T-cell (primary cell): ENCODE measurements around the gene LMO7. TPM values are rescaled to one million over a fixed set of nuclear protein-coding genes. Genes with fewer than 3 reads are reported as not detected.

Experiments used
- ATAC-seq, 4 experiments: fragments of 200-7000 bp in 3 of 4; fragments of 150-1000 bp in 1 of 4; cut with Tn5 transposase; replicated peaks in 1 of 4; 1 replicate in 3 of 4; 2 replicates in 1 of 4; pipeline ENCODE4 v1.10.0; 2021; ENCODE audit warnings: moderate library complexity in 3 of 4, mild to moderate bottlenecking in 2 of 4, moderate number of reproducible peaks in 1 of 4
- CTCF ChIA-PET, 2 donors: fragments of 300-600 bp; sonication (Branson Sonifier 250); formaldehyde crosslinking; loops; one replicate each; lab custom pipeline; 2022; ENCODE audit warnings: antibody characterized with exemption in 2 of 2; lab: Charles Lee
- POLR2A ChIA-PET, 2 donors: fragments of 300-600 bp; sonication (Branson Sonifier 250); formaldehyde crosslinking; loops; one replicate each; lab custom pipeline; 2022; ENCODE audit warnings: antibody characterized with exemption in 2 of 2; lab: Charles Lee
- DNase-seq, 35 experiments: peaks; one replicate each; pipeline versions ENCODE4 v3.0.0 to v3.0.0-alpha.2; 2013 to 2023
- H3K27ac ChIP-seq: one replicate; pipeline ENCODE4 v1.5.1; 2013; ENCODE audit warnings: low read length
- H3K27me3 ChIP-seq, 2 experiments: replicated peaks in 1 of 2; 1 replicate in 1 of 2; 2 replicates in 1 of 2; pipeline versions ENCODE4 v1.6.1 to v1.7.0; 2013; ENCODE audit warnings: low read length in 1 of 2, mixed read lengths in 1 of 2; ENCODE audit not compliant: control insufficient read depth in 2 of 2, insufficient read depth in 2 of 2; ENCODE audit errors: extremely low read depth in 1 of 2
- H3K36me3 ChIP-seq, 2 donors: 1 replicate in 1 of 2; 2 replicates in 1 of 2; pipeline versions ENCODE4 v1.6.1 to v1.7.0; 2013; ENCODE audit warnings: low read length in 1 of 2; ENCODE audit not compliant: control insufficient read depth in 2 of 2, insufficient read depth in 1 of 2; ENCODE audit errors: extremely low read depth in 1 of 2
- H3K4me1 ChIP-seq, 2 experiments: 1 replicate in 1 of 2; 2 replicates in 1 of 2; pipeline versions ENCODE4 v1.6.1 to v1.7.0; 2013; ENCODE audit warnings: low read length in 2 of 2, mixed read lengths in 1 of 2; ENCODE audit not compliant: insufficient read depth in 2 of 2, control insufficient read depth in 1 of 2; ENCODE audit errors: extremely low read depth in 1 of 2
- H3K4me3 ChIP-seq, 2 donors: 1 replicate in 1 of 2; 2 replicates in 1 of 2; pipeline versions ENCODE4 v1.5.1 to v1.7.0; 2013; ENCODE audit warnings: mild to moderate bottlenecking in 2 of 2, low read length in 1 of 2, moderate library complexity in 1 of 2; ENCODE audit not compliant: control insufficient read depth in 1 of 2; ENCODE audit errors: extremely low read depth in 1 of 2
- H3K9me3 ChIP-seq: 2 replicates; pipeline ENCODE4 v1.7.0; 2013
- H3K27ac Mint-ChIP-seq, 2 donors: one replicate each; pipeline ENCODE4 v1.8.0; 2020 to 2021; ENCODE audit warnings: mild to moderate bottlenecking in 2 of 2, mixed read lengths in 2 of 2
- H3K27me3 Mint-ChIP-seq, 2 donors: one replicate each; pipeline ENCODE4 v1.8.0; 2021 to 2022; ENCODE audit warnings: mixed read lengths in 2 of 2
- H3K36me3 Mint-ChIP-seq: one replicate; pipeline ENCODE4 v1.8.0; 2021; ENCODE audit warnings: mixed read lengths
- H3K4me1 Mint-ChIP-seq, 3 donors: one replicate each; pipeline ENCODE4 v1.8.0; 2020 to 2022; ENCODE audit warnings: mixed read lengths in 3 of 3, mild to moderate bottlenecking in 1 of 3
- H3K4me3 Mint-ChIP-seq, 3 donors: one replicate each; pipeline ENCODE4 v1.8.0; 2020 to 2022; ENCODE audit warnings: mild to moderate bottlenecking in 3 of 3, mixed read lengths in 3 of 3, moderate library complexity in 3 of 3
- H3K9me3 Mint-ChIP-seq, 3 donors: one replicate each; pipeline ENCODE4 v1.8.0; 2020 to 2022; ENCODE audit warnings: mixed read lengths in 3 of 3
- WGBS: methylation state at CpG from one replicate; pipeline ENCODE4 v1.1.5; 2013; ENCODE audit warnings: missing lambda C conversion rate; ENCODE audit not compliant: insufficient coverage; 5-methylcytosine and 5-hydroxymethylcytosine counted together
- total RNA-seq, 35 experiments: library from RNA in 6 of 35; stranded (reverse) in 6 of 35; fragments of 120-200 nt in 1 of 35; gene quantifications; one replicate each; pipeline versions ENCODE4 v1.2.1 to v1.2.4 and lab custom pipeline; 2013 to 2026

The LMO7 gene
- total RNA-seq, 5 donors from 2014 or later (not counting 1 experiment from before 2014, with no cell fraction given), result 22.6 to 46.8 (median 34.0) TPM

- CTCF ChIA-PET, result interaction anchor here (1.0 to 1.2 kb wide), 2 partner anchors 18 to 25 kb away, joined by 3 read pairs; no protein-coding TSS in a partner anchor
- Histone ChIP-seq H3K4me1 (no peaks in the 10 kb centered on the region), H3K9me3 (no peaks in the 10 kb centered on the region), H3K27me3 (no peaks in the 10 kb centered on the region), H3K27ac (no peak overlapping the region), H3K4me3 (no peak overlapping the region), H3K36me3 (no peaks in the 10 kb centered on the region)
- POLR2A ChIA-PET, result no interaction called here
- Mint-ChIP-seq H3K4me3 (no peak overlapping the region), H3K36me3 (peaks cover 17% of the 10 kb centered on the region), H3K27me3 (no peaks in the 10 kb centered on the region), H3K27ac (no peak overlapping the region), H3K9me3 (no peaks in the 10 kb centered on the region), H3K4me1 (peaks cover 0 to 2% (median 0%) of the 10 kb centered on the region in 3 donors)
- ATAC-seq (no peak), DNase-seq (no peak)
- no CpG with 5 or more reads among the region's 2 CpGs for WGBS
Observed at GRCh38 chr13:75713852-75714251, 77.7 kb downstream of the LMO7 start.

DNA sequence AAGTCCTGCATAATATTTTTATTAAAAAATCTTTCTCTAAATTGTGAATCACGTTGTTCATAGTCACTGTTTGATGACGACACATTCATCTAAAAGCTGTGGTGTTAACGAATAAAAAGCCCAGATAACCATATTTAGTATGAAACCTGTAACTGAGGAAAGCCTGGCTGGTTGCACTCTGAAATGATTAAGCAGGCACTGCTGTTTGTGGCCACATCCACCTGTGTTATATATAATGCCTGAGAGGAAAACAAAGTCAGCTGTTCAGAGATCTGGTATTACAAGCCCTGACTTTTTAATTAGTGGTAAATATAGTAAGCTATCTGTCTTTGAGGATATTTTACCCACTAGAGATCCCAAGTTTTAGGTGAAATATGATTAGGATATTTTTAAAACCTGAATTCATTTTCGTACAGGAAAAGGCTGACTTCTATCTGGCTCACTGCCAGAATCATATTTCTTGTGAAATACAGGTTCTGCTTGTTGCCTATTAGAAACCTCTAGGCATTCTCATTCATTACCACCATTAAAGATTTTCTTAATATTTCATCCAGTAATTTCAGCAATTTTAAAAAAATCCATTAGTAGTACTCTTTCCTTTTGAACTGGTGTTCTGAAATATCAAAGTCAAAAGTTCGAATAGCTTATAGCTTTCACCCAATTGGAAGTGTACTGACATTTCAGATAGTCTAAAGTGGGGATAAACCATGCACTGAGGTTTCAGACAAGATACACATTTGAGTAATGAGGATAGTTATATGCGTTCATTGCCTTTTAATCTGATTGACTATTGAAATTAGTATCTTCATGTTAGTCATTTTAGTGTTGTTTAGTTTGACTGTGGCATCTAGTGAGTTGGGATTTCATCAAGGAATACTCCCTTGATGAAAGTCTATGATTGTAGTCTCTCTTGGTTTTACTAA lies 79.7 kb downstream of the LMO7 start:
- H3K36me3 ChIP-seq, result no peaks in the 10 kb centered on the region
- Mint-ChIP-seq H3K36me3 (peaks cover 28% of the 10 kb centered on the region), H3K4me1 (peaks cover 0 to 2% (median 0%) of the 10 kb centered on the region in 3 donors), H3K27ac (no peak overlapping the region), H3K9me3 (no peaks in the 10 kb centered on the region), H3K4me3 (no peak overlapping the region), H3K27me3 (no peaks in the 10 kb centered on the region)
- no peaks in the 10 kb centered on the region for H3K9me3 ChIP-seq
- H3K4me1 ChIP-seq, result no peaks in the 10 kb centered on the region
- no peak overlapping the region for H3K27ac ChIP-seq
- H3K4me3 ChIP-seq, result no peak overlapping the region
- 58% methylated on average over 2 of the region's 6 CpGs for WGBS
- CTCF ChIA-PET, result interaction anchor here (0.9 to 1.4 kb wide), 2 partner anchors 20 to 756 kb away, joined by 4 read pairs; no protein-coding TSS in a partner anchor
- ATAC-seq (no peak), DNase-seq (no peak)
- H3K27me3 ChIP-seq, result no peaks in the 10 kb centered on the region
- POLR2A ChIA-PET, result interaction anchor here (0.6 to 0.9 kb wide), 2 partner anchors 12 to 108 kb away, joined by 3 to 7 read pairs; no protein-coding TSS in a partner anchor

- Histone ChIP-seq H3K9me3 (no peaks in the 10 kb centered on the region), H3K27me3 (no peaks in the 10 kb centered on the region), H3K4me1 (no peaks in the 10 kb centered on the region), H3K4me3 (no peak overlapping the region), H3K27ac (no peak overlapping the region), H3K36me3 (no peaks in the 10 kb centered on the region)
- ChIA-PET POLR2A (no interaction called here), CTCF (interaction anchor here in 1 of 2 donors (0.6 kb wide), 1 partner anchor 1559 kb away, joined by 13 read pairs; no protein-coding TSS in a partner anchor)
- Mint-ChIP-seq H3K4me3 (no peak overlapping the region), H3K27ac (no peak overlapping the region), H3K36me3 (peaks cover 22% of the 10 kb centered on the region), H3K4me1 (peaks cover 0 to 2% (median 0%) of the 10 kb centered on the region in 3 donors), H3K9me3 (no peaks in the 10 kb centered on the region), H3K27me3 (no peaks in the 10 kb centered on the region)
- ATAC-seq (no peak), DNase-seq (no peak)
- WGBS, result no CpG with 5 or more reads among the region's 2 CpGs
Observed at GRCh38 chr13:75717525-75717924, 81.4 kb downstream of the LMO7 start.

DNA sequence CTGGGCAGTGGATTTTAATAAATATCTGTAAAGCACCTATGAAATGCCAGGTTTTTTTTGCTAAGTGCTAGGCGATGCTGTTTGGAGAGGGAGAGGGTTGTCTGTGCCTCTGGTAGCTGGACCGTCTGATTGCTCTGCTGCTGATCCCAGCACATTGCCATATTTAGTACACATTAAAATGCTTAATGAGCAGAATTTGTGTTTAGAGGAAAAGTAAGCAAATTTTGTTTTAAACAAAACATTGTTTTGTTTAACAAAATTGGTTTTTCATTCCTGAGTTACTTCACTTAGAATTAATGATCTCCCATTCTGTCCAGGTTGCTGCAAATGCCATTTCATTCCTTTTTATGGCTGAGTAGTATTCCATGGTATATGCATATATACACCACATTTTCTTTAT lies 85.2 kb downstream of the LMO7 start:
- H3K27me3 ChIP-seq, result no peaks in the 10 kb centered on the region
- H3K36me3 ChIP-seq, result no peaks in the 10 kb centered on the region
- H3K27ac ChIP-seq, result no peak overlapping the region
- no CpG with 5 or more reads among the region's 2 CpGs for WGBS
- no peaks in the 10 kb centered on the region for H3K9me3 Mint-ChIP-seq
- peaks cover 18% of the 10 kb centered on the region for H3K36me3 Mint-ChIP-seq
- H3K27me3 Mint-ChIP-seq, result no peaks in the 10 kb centered on the region
- no peak overlapping the region for H3K27ac Mint-ChIP-seq
- H3K4me1 Mint-ChIP-seq, result no peaks in the 10 kb centered on the region
- no peak overlapping the region for H3K4me3 Mint-ChIP-seq
- ChIA-PET POLR2A (no interaction called here), CTCF (no interaction called here)
- DNase-seq, result no peak
- no peaks in the 10 kb centered on the region for H3K4me1 ChIP-seq
- H3K4me3 ChIP-seq, result no peak overlapping the region
- H3K9me3 ChIP-seq, result no peaks in the 10 kb centered on the region
- ATAC-seq, result no peak

DNA sequence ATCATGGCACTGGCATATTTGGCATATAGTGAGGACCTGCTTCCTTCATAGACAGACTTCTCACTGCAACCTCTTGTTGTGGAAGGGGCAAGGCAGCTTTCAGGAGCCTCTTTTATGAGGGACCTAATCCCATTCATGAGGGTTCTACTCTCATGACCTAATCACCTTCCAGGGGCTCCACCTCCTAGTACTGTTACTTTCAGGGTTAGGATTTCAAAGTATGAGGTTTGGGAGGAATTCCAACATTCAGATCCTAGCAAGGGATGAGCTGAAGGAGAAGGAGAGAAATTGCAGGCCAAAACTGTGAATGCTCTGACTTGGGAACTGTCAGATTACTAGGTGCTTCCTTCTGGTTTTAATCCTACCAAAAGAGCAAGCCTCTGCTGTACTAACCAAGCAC lies 87.8 kb downstream of the LMO7 start:
- Mint-ChIP-seq H3K4me1 (peaks cover 0 to 4% (median 0%) of the 10 kb centered on the region in 3 donors), H3K4me3 (no peak overlapping the region), H3K9me3 (no peaks in the 10 kb centered on the region), H3K27me3 (no peaks in the 10 kb centered on the region), H3K36me3 (peaks cover 18% of the 10 kb centered on the region), H3K27ac (no peak overlapping the region)
- ChIA-PET CTCF (interaction anchor here in 1 of 2 donors (0.8 kb wide), 1 partner anchor 37 kb away, joined by 3 read pairs; no protein-coding TSS in a partner anchor), POLR2A (interaction anchor here in 1 of 2 donors (0.7 kb wide), 1 partner anchor 52 kb away, joined by 4 read pairs; no protein-coding TSS in a partner anchor)
- Histone ChIP-seq H3K27me3 (no peaks in the 10 kb centered on the region), H3K4me1 (no peaks in the 10 kb centered on the region), H3K4me3 (no peak overlapping the region), H3K9me3 (no peaks in the 10 kb centered on the region), H3K27ac (no peak overlapping the region), H3K36me3 (no peaks in the 10 kb centered on the region)
- no peak for DNase-seq
- no peak for ATAC-seq

GRCh38 chr13:75724752-75725517 lies 88.8 kb downstream of the LMO7 start:
- no peaks in the 10 kb centered on the region for H3K9me3 ChIP-seq
- no peak overlapping the region for H3K4me3 ChIP-seq
- H3K36me3 ChIP-seq, result no peaks in the 10 kb centered on the region
- Mint-ChIP-seq H3K9me3 (no peaks in the 10 kb centered on the region), H3K27me3 (no peaks in the 10 kb centered on the region), H3K36me3 (peaks cover 9% of the 10 kb centered on the region), H3K4me3 (no peak overlapping the region), H3K4me1 (peaks cover 0 to 4% (median 0%) of the 10 kb centered on the region in 3 donors), H3K27ac (no peak overlapping the region)
- no peak for DNase-seq
- no peak for ATAC-seq
- CTCF ChIA-PET, result interaction anchor here in 1 of 2 donors (0.9 kb wide), 1 partner anchor 27 kb away, joined by 3 read pairs; no protein-coding TSS in a partner anchor
- no peaks in the 10 kb centered on the region for H3K27me3 ChIP-seq
- H3K27ac ChIP-seq, result no peak overlapping the region
- POLR2A ChIA-PET, result interaction anchor here in 1 of 2 donors (0.7 kb wide), 1 partner anchor 42 kb away, joined by 3 read pairs; no protein-coding TSS in a partner anchor
- 60% methylated on average over 2 of the region's 3 CpGs for WGBS
- H3K4me1 ChIP-seq, result no peaks in the 10 kb centered on the region
